HG02938 (cell line): ENCODE measurements around the gene CANT1.
"Not testable (repeated sequence)": the region's sequence is repeated elsewhere in the genome, so short reads cannot be mapped to it uniquely, and the experiment has no call there.

Experiments used
- ATAC-seq: cut with Tn5 transposase; IDR thresholded peaks from one replicate; pipeline ENCODE4 v1.9.1; 2021; ENCODE audit warnings: mild to moderate bottlenecking, moderate library complexity; ENCODE audit not compliant: unreplicated experiment

Gene CANT1

GRCh38 chr17:79028496-79029326, 19.1 kb upstream of the CANT1 start:
- ATAC-seq, result no peak

GRCh38 chr17:79027925-79028491, 18.4 kb upstream of the CANT1 start:
- no peak for ATAC-seq

GRCh38 chr17:79027274-79027924, 17.8 kb upstream of the CANT1 start:
- no peak for ATAC-seq

- ATAC-seq, result no peak
Observed at GRCh38 chr17:79026376-79027273, 17.1 kb upstream of the CANT1 start.

GRCh38 chr17:79024901-79025737, 15.6 kb upstream of the CANT1 start:
- no peak for ATAC-seq

- ATAC-seq, result no peak
Observed at GRCh38 chr17:79023886-79024771, 14.6 kb upstream of the CANT1 start, which contains the start of gene C1QTNF1. Gene C1QTNF1, plus strand, starts transcription at chr17:79024169. Its CDS starts 19,800 bp downstream, at chr17:79043969.

GRCh38 chr17:79023180-79023705, 13.7 kb upstream of the CANT1 start:
- no peak for ATAC-seq

GRCh38 chr17:79022507-79022991, 13.0 kb upstream of the CANT1 start:
- no peak for ATAC-seq

- not testable (repeated sequence) for ATAC-seq
Observed at GRCh38 chr17:79021929-79022328, 12.4 kb upstream of the CANT1 start.

- ATAC-seq, result no peak
Observed at GRCh38 chr17:79020631-79021301, 11.2 kb upstream of the CANT1 start.

GRCh38 chr17:79019632-79020584, 10.3 kb upstream of the CANT1 start:
- no peak for ATAC-seq

GRCh38 chr17:79019261-79019631, 9.7 kb upstream of the CANT1 start:
- ATAC-seq, result no peak

- no peak for ATAC-seq
Observed at GRCh38 chr17:79018370-79018695, 8.8 kb upstream of the CANT1 start.

- no peak for ATAC-seq
Observed at GRCh38 chr17:79017546-79018369, 8.2 kb upstream of the CANT1 start.

GRCh38 chr17:79014158-79014758, 4.7 kb upstream of the CANT1 start:
- no peak for ATAC-seq
